ENCODE measurements around the gene PCSK6.
"Not testable (repeated sequence)": the region's sequence is repeated elsewhere in the genome, so short reads cannot be mapped to it uniquely, and the experiment has no call there.

The PCSK6 gene

GRCh38 chr15:101429646-101430045 is 59.9 kb downstream of the PCSK6 start:
- DNase-seq (ENCODE audit: low read depth), result no peak

GRCh38 chr15:101429191-101429590 is 60.3 kb downstream of the PCSK6 start:
- no peak for DNase-seq (ENCODE audit: low read depth)

GRCh38 chr15:101428758-101429157 is 60.7 kb downstream of the PCSK6 start:
- no peak for DNase-seq (ENCODE audit: low read depth)

DNA sequence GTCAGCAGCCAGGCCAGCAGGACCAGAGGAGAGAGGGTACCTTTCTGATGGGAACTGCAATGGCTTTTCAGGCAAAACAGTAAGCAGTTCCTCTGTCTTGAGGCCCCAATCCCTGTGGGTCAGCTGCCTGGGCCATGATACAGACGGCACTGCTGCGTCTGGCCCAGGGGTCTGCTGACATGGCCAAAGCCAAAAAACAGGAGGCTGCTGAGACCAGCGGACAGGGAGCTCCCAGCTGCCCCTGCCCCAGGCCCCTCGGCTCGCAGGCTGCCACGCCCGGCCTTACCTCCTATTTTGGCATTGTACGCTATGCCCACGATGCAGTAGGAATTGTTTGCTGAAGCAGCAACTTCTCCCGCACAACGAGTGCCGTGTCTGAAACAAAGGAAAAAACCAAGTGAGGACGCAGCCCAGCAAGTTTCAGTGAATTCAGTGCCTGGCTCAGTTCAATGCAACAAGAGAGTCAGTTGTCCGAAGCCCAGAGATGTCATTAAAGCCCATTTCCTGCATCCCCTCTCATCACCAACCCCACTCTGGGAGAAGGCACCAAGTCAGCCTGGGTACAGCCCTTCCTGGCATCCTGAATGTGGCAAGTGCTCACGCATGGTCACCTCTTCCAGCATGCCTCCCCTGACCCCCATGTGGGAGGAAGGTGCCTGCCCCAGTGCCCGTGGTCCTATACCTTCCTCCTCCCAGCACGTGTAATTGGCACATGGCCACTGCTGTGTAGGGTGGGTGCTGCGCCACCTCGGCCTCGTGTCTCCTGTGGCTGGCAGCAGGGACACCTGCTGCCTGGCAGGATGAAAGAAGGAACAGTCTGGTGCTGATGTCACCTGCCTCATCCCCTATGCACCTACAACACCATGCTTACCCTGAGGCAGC is 61.7 kb downstream of the PCSK6 start:
- DNase-seq (ENCODE audit: low read depth), result no peak

GRCh38 chr15:101426761-101427333 is 62.7 kb downstream of the PCSK6 start:
- DNase-seq (ENCODE audit: low read depth), result no peak

DNA sequence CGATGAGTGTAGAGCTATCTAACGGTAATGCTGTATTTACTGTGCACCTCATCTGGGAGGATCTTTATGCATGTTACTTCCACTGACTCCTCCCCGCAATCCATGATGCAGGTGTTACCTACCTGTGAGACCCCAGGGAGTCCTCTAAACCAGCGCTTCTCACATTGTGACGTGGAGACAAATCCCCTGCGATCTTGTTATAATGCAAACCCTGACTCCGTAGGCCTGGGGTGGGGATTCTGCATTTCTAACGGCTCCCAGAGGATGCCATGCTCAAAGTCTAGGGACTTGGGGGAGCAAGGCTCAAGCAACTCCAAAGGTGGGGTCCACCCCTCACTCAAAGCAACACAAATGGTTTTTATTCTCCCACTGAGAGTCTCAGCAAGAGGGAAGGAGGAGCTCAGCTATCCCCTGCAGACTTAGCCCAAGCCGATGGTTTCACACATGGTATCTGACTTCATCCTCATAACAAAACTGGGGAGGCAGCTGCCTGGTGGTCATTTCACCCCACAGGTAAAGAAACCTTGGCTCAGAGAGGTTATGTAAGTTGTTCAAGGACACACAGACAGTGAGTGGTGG is 63.6 kb downstream of the PCSK6 start:
- DNase-seq (ENCODE audit: low read depth), result no peak

DNA sequence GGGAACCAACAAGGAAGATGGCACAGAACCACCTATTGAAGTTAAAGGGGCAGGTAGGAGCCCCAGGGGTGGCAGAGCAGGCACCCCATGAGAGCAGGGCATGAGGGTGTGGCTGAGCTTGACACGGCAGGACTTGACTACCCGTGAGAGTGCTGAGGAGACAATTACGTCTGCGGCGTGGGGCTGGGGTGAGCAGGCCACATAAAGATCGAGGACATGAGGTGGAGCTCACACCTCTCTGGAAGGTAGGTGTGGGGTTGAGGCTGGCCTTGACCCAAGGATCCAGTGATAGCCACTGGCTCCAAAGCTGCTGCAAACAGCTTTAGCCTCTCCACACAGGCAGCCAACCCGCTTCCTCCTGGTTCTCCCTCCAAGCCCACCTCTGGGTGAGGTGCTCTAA is 64.5 kb downstream of the PCSK6 start:
- no peak for DNase-seq (ENCODE audit: low read depth)

GRCh38 chr15:101420232-101420631 is 69.3 kb downstream of the PCSK6 start:
- no peak for DNase-seq (ENCODE audit: low read depth)

DNA sequence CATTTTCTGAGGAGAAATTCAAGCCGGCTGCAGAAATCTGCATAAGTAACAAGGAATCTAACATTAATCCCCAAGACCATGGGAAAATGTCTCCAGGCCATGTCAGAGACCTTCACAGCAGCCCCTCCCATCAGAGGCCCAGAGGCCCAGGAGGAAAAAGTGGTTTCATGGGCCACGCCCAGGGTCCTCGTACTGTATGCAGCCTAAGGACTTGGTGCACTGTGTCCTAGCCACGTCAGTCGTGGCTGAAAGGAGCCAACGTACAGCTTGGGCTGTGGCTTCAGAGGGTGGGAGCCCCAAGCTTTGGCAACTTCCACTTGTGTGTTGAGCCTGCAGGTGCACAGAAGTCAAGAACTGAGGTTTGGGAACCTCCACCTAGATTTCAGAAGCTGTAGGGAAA is 73.0 kb downstream of the PCSK6 start:
- DNase-seq (ENCODE audit: low read depth), result not testable (repeated sequence)

DNA sequence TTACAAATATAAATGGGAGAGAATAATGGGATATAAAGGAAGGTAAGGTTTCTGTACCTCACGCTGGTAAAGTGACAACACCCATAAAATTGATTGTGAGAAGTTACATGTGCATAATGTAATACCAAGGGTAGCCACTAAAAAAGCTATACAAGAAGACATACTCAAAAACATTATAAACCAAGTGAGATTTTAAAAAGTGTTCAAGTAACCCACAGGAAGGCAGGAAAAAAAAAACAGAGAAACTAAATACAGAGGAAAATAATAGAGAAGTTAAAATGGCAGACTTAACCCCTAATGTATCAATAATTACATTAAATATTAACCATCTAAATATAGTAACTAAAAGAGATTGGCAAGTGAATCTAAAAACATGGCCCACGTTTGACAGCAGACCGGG is 76.3 kb downstream of the PCSK6 start:
- DNase-seq (ENCODE audit: low read depth), result no peak

DNA sequence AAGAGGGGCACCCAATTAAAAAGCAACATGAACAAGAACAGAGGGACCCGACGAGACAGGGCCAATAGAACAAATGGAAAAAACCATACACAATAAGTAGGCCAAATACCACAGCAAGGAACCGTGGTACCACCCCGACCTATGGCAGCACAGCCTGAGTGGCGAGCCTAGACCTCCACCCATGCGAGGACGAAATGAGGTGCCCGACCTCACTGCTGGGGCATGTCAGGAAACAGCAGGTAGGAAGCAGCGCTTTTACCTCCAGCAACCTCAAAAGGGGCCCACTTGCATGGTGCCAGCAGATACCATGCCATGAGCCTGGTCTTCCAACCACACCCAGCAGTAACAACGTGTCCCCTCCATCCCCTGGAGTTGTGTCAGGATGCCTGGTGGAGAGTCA is 77.9 kb downstream of the PCSK6 start:
- DNase-seq (ENCODE audit: low read depth), result no peak

DNA sequence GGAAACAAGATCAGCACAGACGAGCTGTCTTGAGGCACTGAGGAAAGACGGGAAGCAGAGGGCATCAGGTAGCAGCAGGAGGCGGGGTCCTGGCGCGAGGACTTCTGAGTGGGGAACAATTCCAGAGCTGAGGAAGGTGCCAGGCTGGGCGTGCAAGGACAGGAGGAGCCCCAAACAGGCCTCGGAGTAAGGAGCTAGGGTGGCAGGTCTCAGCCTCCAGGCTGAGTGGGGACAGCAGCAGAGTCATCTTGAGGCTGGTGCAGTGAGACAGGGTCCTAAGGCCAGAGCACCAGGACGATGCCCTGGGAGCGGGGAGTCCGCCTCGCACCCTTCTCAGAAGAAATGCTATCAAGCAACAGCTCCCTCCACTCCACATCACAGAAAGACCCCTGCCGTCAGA is 78.4 kb downstream of the PCSK6 start:
- no peak for DNase-seq (ENCODE audit: low read depth)

DNA sequence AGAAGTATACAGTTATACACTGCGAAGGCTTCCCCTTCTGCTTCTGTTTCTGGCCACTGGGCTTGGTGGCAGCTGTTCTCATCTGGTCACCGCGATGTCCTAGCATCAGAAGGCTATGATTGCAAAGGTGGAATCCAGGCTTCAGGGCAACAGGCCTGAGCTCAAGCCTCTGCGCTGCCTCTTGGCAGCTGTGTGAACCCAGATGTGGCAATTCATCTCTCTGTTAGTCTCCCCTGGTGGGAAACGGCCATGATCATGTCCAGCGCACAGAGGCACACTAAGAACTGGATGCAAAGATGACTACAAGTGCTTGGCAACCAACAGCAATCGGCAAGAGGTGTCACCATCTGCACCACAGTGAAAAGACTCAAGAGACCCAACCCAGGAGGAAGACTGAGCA is 78.9 kb downstream of the PCSK6 start:
- DNase-seq (ENCODE audit: low read depth), result no peak

DNA sequence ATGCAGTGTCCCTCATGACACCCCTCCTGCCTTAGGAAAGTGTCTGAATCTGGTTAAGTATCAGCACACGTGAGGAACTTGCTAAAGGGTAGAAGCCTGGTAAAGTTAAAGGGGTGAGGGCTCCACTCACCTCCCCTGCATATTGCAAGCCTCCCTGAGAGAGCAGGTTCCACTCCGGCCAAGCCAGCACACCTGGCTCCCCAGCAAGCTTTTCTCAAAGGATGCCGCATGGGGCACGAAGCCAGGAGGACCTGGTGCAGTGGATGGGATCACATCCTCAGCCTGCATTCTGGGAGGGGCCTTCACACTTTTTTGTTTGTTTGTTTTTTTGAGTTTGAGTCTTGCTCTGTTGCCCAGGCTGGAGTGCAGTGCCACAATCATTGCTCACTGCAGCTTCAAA is 79.9 kb downstream of the PCSK6 start:
- DNase-seq (ENCODE audit: low read depth), result no peak

- DNase-seq (ENCODE audit: low read depth), result no peak
Measured at GRCh38 chr15:101407966-101408775, 81.3 kb downstream of the PCSK6 start.

GRCh38 chr15:101407439-101407838 is 82.1 kb downstream of the PCSK6 start:
- no peak for DNase-seq (ENCODE audit: low read depth)

- no peak for DNase-seq (ENCODE audit: low read depth)
Measured at GRCh38 chr15:101406526-101407195, 82.8 kb downstream of the PCSK6 start.

- DNase-seq (ENCODE audit: low read depth), result no peak
Measured at GRCh38 chr15:101406036-101406435, 83.5 kb downstream of the PCSK6 start.

GRCh38 chr15:101404245-101404644 is 85.3 kb downstream of the PCSK6 start:
- no peak for DNase-seq (ENCODE audit: low read depth)

DNA sequence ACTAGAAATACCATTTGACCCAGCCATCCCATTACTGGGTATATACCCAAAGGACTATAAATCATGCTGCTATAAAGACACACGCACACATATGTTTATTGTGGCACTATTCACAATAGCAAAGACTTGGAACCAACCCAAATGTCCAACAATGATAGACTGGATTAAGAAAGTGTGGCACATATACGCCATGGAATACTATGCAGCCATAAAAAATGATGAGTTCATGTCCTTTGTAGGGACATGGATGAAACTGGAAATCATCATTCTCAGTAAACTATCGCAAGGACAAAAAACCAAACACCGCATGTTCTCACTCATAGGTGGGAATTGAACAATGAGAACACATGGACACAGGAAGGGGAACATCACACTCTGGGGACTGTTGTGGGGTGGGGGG is 86.6 kb downstream of the PCSK6 start:
- DNase-seq (ENCODE audit: low read depth), result not testable (repeated sequence)

DNA sequence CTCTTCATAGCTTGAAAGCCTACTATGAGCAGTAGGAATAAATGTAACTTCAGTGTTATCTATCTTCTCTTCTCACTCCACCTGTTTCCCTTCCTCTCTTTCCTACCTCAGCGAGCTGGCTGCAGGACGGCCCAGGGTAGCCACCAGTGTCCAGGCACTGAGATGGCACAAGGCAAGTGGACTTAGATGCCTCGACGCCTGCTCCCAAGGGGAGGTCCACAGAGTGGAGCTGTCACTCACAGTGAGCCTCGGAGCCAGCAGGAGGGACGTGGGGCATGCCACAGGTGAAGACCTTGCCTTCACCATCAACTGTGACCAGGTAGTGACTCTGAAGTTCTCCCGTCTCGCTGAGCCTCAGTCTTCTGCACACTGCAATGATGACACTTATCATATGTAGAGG is 88.2 kb downstream of the PCSK6 start:
- no peak for DNase-seq (ENCODE audit: low read depth)

DNA sequence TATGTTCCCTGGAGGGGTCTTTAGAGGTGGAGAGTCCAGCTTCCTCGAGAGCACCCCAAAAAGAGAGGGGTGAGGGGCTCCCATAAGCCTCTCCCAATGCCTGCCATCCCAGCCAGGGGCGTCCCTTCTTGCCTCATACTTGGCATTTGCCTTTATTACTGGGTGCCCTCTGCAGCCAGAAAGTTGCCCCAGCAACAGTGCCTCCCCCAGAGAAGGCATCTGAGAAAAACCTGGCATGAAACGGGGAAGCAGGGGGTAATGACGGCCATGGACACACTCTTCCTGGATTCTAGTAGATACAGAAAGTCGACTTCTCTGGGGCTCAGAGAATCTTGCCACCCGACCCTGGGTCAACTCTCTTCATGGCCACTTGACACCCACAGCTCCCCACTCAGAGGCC is 90.1 kb downstream of the PCSK6 start:
- no peak for DNase-seq (ENCODE audit: low read depth)

Data from stimulated activated CD8-positive, alpha-beta memory T cell treated with anti-CD3 and anti-CD28 coated beads, Interleukin-12 subunit alpha, Interleukin-12 subunit beta, amount 100 ng/mL, for 4 hours (primary cell).